GM23248 (cell line): ENCODE data around the gene HIPK2. TPM values are rescaled to one million over a fixed set of nuclear protein-coding genes. Genes with fewer than 3 reads are reported as not detected.

Experiments
- DNase-seq: peaks from one replicate; pipeline ENCODE4 v3.0.0-alpha.2; 2015
- H2AFZ ChIP-seq: fragments of 200-600 bp; sonication (generic); 2 replicates; pipeline ENCODE4 v1.6.1; 2016; ENCODE audit warnings: antibody characterized with exemption
- H3F3A ChIP-seq: fragments of 200-600 bp; sonication (generic); 2 replicates; pipeline ENCODE4 v1.6.1; 2016; ENCODE audit warnings: mild to moderate bottlenecking, antibody characterized with exemption, mixed run types; ENCODE audit not compliant: insufficient read depth
- H3K27ac ChIP-seq: fragments of 200-600 bp; sonication (generic); 2 replicates; pipeline ENCODE4 v1.5.1; 2016; ENCODE audit warnings: mild to moderate bottlenecking
- H3K27me3 ChIP-seq: fragments of 200-600 bp; sonication (generic); replicated peaks from 2 replicates; pipeline ENCODE4 v1.6.1; 2016; ENCODE audit warnings: mild to moderate bottlenecking; ENCODE audit not compliant: insufficient read depth
- H3K36me3 ChIP-seq: fragments of 200-600 bp; sonication (generic); 2 replicates; pipeline ENCODE4 v1.6.1; 2016; ENCODE audit warnings: low read depth, mild to moderate bottlenecking
- H3K4me1 ChIP-seq: fragments of 200-600 bp; sonication (generic); 2 replicates; pipeline ENCODE4 v1.6.1; 2016; ENCODE audit warnings: mild to moderate bottlenecking; ENCODE audit not compliant: insufficient read depth
- H3K4me2 ChIP-seq: fragments of 200-600 bp; sonication (generic); one replicate; pipeline ENCODE4 v1.6.1; 2016; ENCODE audit warnings: mild to moderate bottlenecking; ENCODE audit not compliant: unreplicated experiment
- H3K4me3 ChIP-seq: fragments of 200-600 bp; sonication (generic); 2 replicates; pipeline ENCODE4 v1.5.1; 2016; ENCODE audit warnings: mild to moderate bottlenecking
- H3K79me2 ChIP-seq: fragments of 200-600 bp; sonication (generic); 2 replicates; pipeline ENCODE4 v1.6.1; 2016; ENCODE audit warnings: mild to moderate bottlenecking; ENCODE audit not compliant: insufficient read depth
- H3K9ac ChIP-seq: fragments of 200-600 bp; sonication (generic); 2 replicates; pipeline ENCODE4 v1.6.1; 2016; ENCODE audit warnings: mild to moderate bottlenecking
- H3K9me2 ChIP-seq: fragments of 200-600 bp; sonication (generic); 2 replicates; pipeline ENCODE4 v1.6.1; 2016; ENCODE audit warnings: mixed run types, mild to moderate bottlenecking, moderate library complexity; ENCODE audit not compliant: insufficient read depth
- H3K9me3 ChIP-seq: fragments of 200-600 bp; sonication (generic); one replicate; pipeline ENCODE4 v1.6.1; 2017; ENCODE audit warnings: low read depth
- H4K20me1 ChIP-seq: fragments of 200-600 bp; sonication (generic); 2 replicates; pipeline ENCODE4 v1.6.0; 2016; ENCODE audit not compliant: insufficient read depth
- EZH2 ChIP-seq: fragments of 200-600 bp; sonication (generic); IDR thresholded peaks from 2 replicates; pipeline ENCODE4 v1.6.1; 2018; ENCODE audit warnings: antibody characterized with exemption, mild to moderate bottlenecking; ENCODE audit not compliant: insufficient read depth, poor library complexity, severe bottlenecking
- EZH2phosphoT487 ChIP-seq: fragments of 200-600 bp; sonication (generic); IDR thresholded peaks from 2 replicates; pipeline ENCODE4 v1.6.1; 2018; ENCODE audit warnings: antibody characterized with exemption, moderate library complexity, mild to moderate bottlenecking, low read depth; ENCODE audit not compliant: insufficient read depth
- WGBS, 2 experiments: methylation state at CpG; one replicate each; pipeline ENCODE4 v1.1.6; 2015 to 2017; ENCODE audit warnings: low lambda C conversion rate in 2 of 2, low coverage in 1 of 2; ENCODE audit errors: missing lambda C conversion rate in 2 of 2; 5-methylcytosine and 5-hydroxymethylcytosine counted together
- in situ Hi-C: fragments of 300-500 bp; cut with MboI; formaldehyde crosslinking; loops from 2 replicates; pipeline ENCODE4 v1.15.0; 2020
- polyA plus RNA-seq: library from polyadenylated mRNA; unstranded; fragments of >200 nt; fragmentation: Nextera tagmentation; extraction: Ambion mirVana; gene quantifications from 2 replicates; pipeline ENCODE4 v1.2.1, GENCODE V29; 2016
- total RNA-seq: library from RNA; depleted of rRNA; stranded (reverse); fragments of >200 nt; shearing (Covaris generic); gene quantifications from 2 replicates; pipeline ENCODE4 v1.2.3, GENCODE V29; 2014

HIPK2 gene
- total and polyA plus RNA-seq, 2 experiments from 2014 or later: 4.7 to 7.9 TPM

GRCh38 chr7:139562491-139562890 is 215.3 kb downstream of the HIPK2 start:
- Histone ChIP-seq H4K20me1 (no peaks in the 10 kb centered on the region), H3K27me3 (no peaks in the 10 kb centered on the region; the same call in 1 of the 2 replicates), H3K4me1 (no peaks in the 10 kb centered on the region), H2AFZ (no peak overlapping the region), H3K4me3 (no peak overlapping the region), H3K36me3 (no peaks in the 10 kb centered on the region), H3K27ac (no peak overlapping the region), H3K4me2 (no peak overlapping the region), H3K9me2 (no peaks in the 10 kb centered on the region), H3K79me2 (no peaks in the 10 kb centered on the region), H3K9ac (no peak overlapping the region), H3K9me3 (no peaks in the 10 kb centered on the region), H3F3A (no peaks in the 10 kb centered on the region)
- in situ Hi-C loops: no loop called here
- TF ChIP-seq EZH2 (no peak), EZH2phosphoT487 (no peak)
- WGBS, 2 experiments: 92 to 94% methylated on average over 12 of the region's 12 CpGs
- DNase-seq: no peak

- DNase-seq: no peak
- TF ChIP-seq EZH2 (no peak), EZH2phosphoT487 (no peak)
- Histone ChIP-seq H2AFZ (no peak overlapping the region), H3K27me3 (no peaks in the 10 kb centered on the region; the same call in 1 of the 2 replicates), H3F3A (no peaks in the 10 kb centered on the region), H4K20me1 (no peaks in the 10 kb centered on the region), H3K4me1 (no peaks in the 10 kb centered on the region), H3K9me2 (no peaks in the 10 kb centered on the region), H3K36me3 (no peaks in the 10 kb centered on the region), H3K27ac (no peak overlapping the region), H3K4me2 (no peak overlapping the region), H3K9me3 (no peaks in the 10 kb centered on the region), H3K4me3 (no peak overlapping the region), H3K9ac (no peak overlapping the region), H3K79me2 (no peaks in the 10 kb centered on the region)
- in situ Hi-C loops: no loop called here
- 71 to 73% methylated on average over 11 of the region's 11 CpGs for WGBS, 2 experiments
Measured at GRCh38 chr7:139560678-139561077, 217.1 kb downstream of the HIPK2 start.

GRCh38 chr7:139560199-139560598 is 217.6 kb downstream of the HIPK2 start:
- H3K36me3 ChIP-seq: no peaks in the 10 kb centered on the region
- no peak overlapping the region for H2AFZ ChIP-seq
- WGBS, 2 experiments: 70 to 74% methylated on average over 2 of the region's 2 CpGs
- DNase-seq: no peak
- in situ Hi-C loops: no loop called here
- H4K20me1 ChIP-seq: no peaks in the 10 kb centered on the region
- H3K9me2 ChIP-seq: no peaks in the 10 kb centered on the region
- H3K4me3 ChIP-seq: no peak overlapping the region
- TF ChIP-seq EZH2phosphoT487 (no peak), EZH2 (no peak)
- no peaks in the 10 kb centered on the region for H3F3A ChIP-seq
- no peaks in the 10 kb centered on the region; the same call in 1 of the 2 replicates for H3K27me3 ChIP-seq
- no peak overlapping the region for H3K27ac ChIP-seq
- H3K9ac ChIP-seq: no peak overlapping the region
- H3K4me1 ChIP-seq: no peaks in the 10 kb centered on the region
- H3K4me2 ChIP-seq: no peak overlapping the region
- no peaks in the 10 kb centered on the region for H3K9me3 ChIP-seq
- no peaks in the 10 kb centered on the region for H3K79me2 ChIP-seq

- no peaks in the 10 kb centered on the region for H4K20me1 ChIP-seq
- 77 to 78% methylated on average over 16 to 17 of the region's 18 CpGs for WGBS, 2 experiments
Measured at GRCh38 chr7:139559364-139560105, 218.3 kb downstream of the HIPK2 start.

More at GRCh38 chr7:139559364-139560105, 218.3 kb downstream of the HIPK2 start:
- Histone ChIP-seq H3K79me2 (no peaks in the 10 kb centered on the region), H3K9me2 (no peaks in the 10 kb centered on the region), H3K4me3 (no peak overlapping the region), H3K27me3 (no peaks in the 10 kb centered on the region; the same call in 1 of the 2 replicates), H3F3A (no peaks in the 10 kb centered on the region), H3K4me2 (no peak overlapping the region), H3K36me3 (no peaks in the 10 kb centered on the region), H3K4me1 (no peaks in the 10 kb centered on the region), H3K9me3 (no peaks in the 10 kb centered on the region), H3K9ac (no peak overlapping the region), H3K27ac (no peak overlapping the region), H2AFZ (no peak overlapping the region)
- TF ChIP-seq EZH2 (no peak), EZH2phosphoT487 (no peak)
- in situ Hi-C loops: no loop called here
- DNase-seq: no peak
